Stimulated activated CD4-positive, alpha-beta T cell treated with anti-CD3 and anti-CD28 coated beads, TNF-alpha, amount 100 ng/mL, for 48 hours (primary cell): ENCODE data around the gene RBM17.
"Not testable (repeated sequence)": the region's sequence is repeated elsewhere in the genome, so short reads cannot be mapped to it uniquely, and the experiment has no call there.

ENCODE experiments used
- DNase-seq, 3 donors: peaks; one replicate each; pipeline ENCODE4 v3.0.0-alpha.2; 2020; ENCODE audit warnings: low read depth in 3 of 3

Gene RBM17

GRCh38 chr10:6088721-6089333, at the start of gene RBM17:
Gene RBM17 (plus strand): TSS chr10:6089034. CDS start chr10:6097066, 8,032 bp downstream.
- peak; percentile 92 to 98 (median 97) for DNase-seq

GRCh38 chr10:6039711-6040110, 49.1 kb upstream of the RBM17 start:
- no peak for DNase-seq

GRCh38 chr10:6040205-6040604, 48.6 kb upstream of the RBM17 start:
- no peak for DNase-seq

GRCh38 chr10:6043377-6043776, 45.5 kb upstream of the RBM17 start:
- not testable (repeated sequence) for DNase-seq

- DNase-seq, result no peak
These were observed 44.8 kb upstream of the RBM17 start for GRCh38 chr10:6044060-6044459.

- DNase-seq, result no peak
These were observed 44.0 kb upstream of the RBM17 start for GRCh38 chr10:6044751-6045313.

- DNase-seq, result no peak
These were observed 43.5 kb upstream of the RBM17 start for GRCh38 chr10:6045314-6045848.

GRCh38 chr10:6045878-6046772, 42.7 kb upstream of the RBM17 start:
- DNase-seq, result no peak

- DNase-seq, result no peak
These were observed 41.8 kb upstream of the RBM17 start for GRCh38 chr10:6046773-6047611.

- DNase-seq, result no peak
These were observed 41.0 kb upstream of the RBM17 start for GRCh38 chr10:6047847-6048246.

- no peak for DNase-seq
These were observed 40.4 kb upstream of the RBM17 start for GRCh38 chr10:6048281-6049030.

GRCh38 chr10:6049031-6049400, 39.8 kb upstream of the RBM17 start:
- DNase-seq, result no peak

- peak; percentile 73 to 91 (median 86) for DNase-seq
These were observed 37.9 kb upstream of the RBM17 start for GRCh38 chr10:6050801-6051445.

GRCh38 chr10:6052247-6053221, 36.3 kb upstream of the RBM17 start:
- DNase-seq, result peak; percentile 65 to 78 (median 76)

- DNase-seq, result no peak
These were observed 35.5 kb upstream of the RBM17 start for GRCh38 chr10:6053303-6053702.

GRCh38 chr10:6053816-6054631, 34.8 kb upstream of the RBM17 start:
- no peak for DNase-seq

- DNase-seq, result no peak
These were observed 34.0 kb upstream of the RBM17 start for GRCh38 chr10:6054884-6055283.

- no peak for DNase-seq
These were observed 32.9 kb upstream of the RBM17 start for GRCh38 chr10:6055929-6056328.
